HepG2 (cell line): ENCODE results near the gene ZNF230. TPM values are rescaled to one million over a fixed set of nuclear protein-coding genes. Genes with fewer than 3 reads are reported as not detected.

Source experiments
- ATAC-seq: fragments of 200-7000 bp; cut with Tn5 transposase; 3 replicates; pipeline ENCODE4 v1.9.1; 2020; ENCODE audit warnings: mild to moderate bottlenecking, moderate library complexity
- Bru-seq: library from RNA; stranded (reverse); fragments of 400-500 nt; gene quantifications from one replicate; lab custom pipeline; 2021; lab: Mats Ljungman, UMichigan
- BruChase-seq, 2 experiments: library from RNA; stranded (reverse); fragments of 400-500 nt; gene quantifications; one replicate each; lab custom pipeline; 2021; lab: Mats Ljungman, UMichigan
- BruUV-seq: library from RNA; stranded (reverse); fragments of 400-500 nt; replicated peaks from 2 replicates; lab custom pipeline; 2021; lab: Mats Ljungman, UMichigan
- CTCF ChIA-PET: fragments of 300-600 bp; formaldehyde crosslinking; extraction: SDS; loops from one replicate; lab custom pipeline; 2021; ENCODE audit warnings: low total read pairs, inconsistent platforms, low intra/inter-chr PET ratio; lab: Yijun Ruan, JAX
- POLR2A ChIA-PET: fragments of 350-600 bp; sonication (Branson Sonifier 250); formaldehyde crosslinking; loops from one replicate; lab custom pipeline; 2020; ENCODE audit warnings: antibody characterized with exemption, inconsistent platforms; lab: Yijun Ruan, JAX
- DNase-seq: peaks from one replicate; pipeline ENCODE4 v3.0.0-alpha.2; 2015; ENCODE audit warnings: low spot score
- FAIRE-seq: peaks from 3 replicates; lab custom pipeline; 2011; peaks lifted over from hg19 to GRCh38; lab: Jason Lieb, UNC
- H2AFZ ChIP-seq: one replicate; pipeline ENCODE4 v1.6.1; 2011; ENCODE audit warnings: low read length, inconsistent platforms
- H3K27ac ChIP-seq: fragments of 300-600 bp; 3 replicates; pipeline ENCODE4 v1.8.0; 2011; ENCODE audit warnings: mixed run types, mild to moderate bottlenecking, mixed read lengths, low read length, inconsistent platforms; ENCODE audit not compliant: insufficient read depth; ENCODE audit errors: extremely low read length
- H3K27me3 ChIP-seq, 2 experiments: fragments of 200-600 bp in 1 of 2; 2 replicates in 1 of 2; 3 replicates in 1 of 2; pipeline versions ENCODE4 v1.6.0 to v1.8.0; 2011; ENCODE audit warnings: low read length in 2 of 2, mild to moderate bottlenecking in 2 of 2, moderate library complexity in 2 of 2, inconsistent platforms in 1 of 2; ENCODE audit not compliant: insufficient read depth in 2 of 2, control insufficient read depth in 1 of 2
- H3K36me3 ChIP-seq, 2 experiments: fragments of 200-600 bp in 1 of 2; replicated peaks in 1 of 2; 2 replicates in 1 of 2; 3 replicates in 1 of 2; pipeline versions ENCODE4 v1.5.1 to v1.8.0; 2011; ENCODE audit warnings: low read length in 2 of 2, inconsistent platforms in 1 of 2; ENCODE audit not compliant: insufficient read depth in 2 of 2, control insufficient read depth in 1 of 2
- H3K4me1 ChIP-seq: 2 replicates; pipeline ENCODE4 v1.5.1; 2012; ENCODE audit warnings: low read length, inconsistent platforms; ENCODE audit not compliant: insufficient read depth
- H3K4me2 ChIP-seq: 2 replicates; pipeline ENCODE4 v1.6.0; 2011; ENCODE audit warnings: low read depth, low read length, inconsistent platforms
- H3K4me3 ChIP-seq, 3 experiments: fragments of 200-600 bp in 1 of 3; sonication (generic), shearing (Covaris generic) in 1 of 3; replicated peaks in 1 of 3; 2 replicates each; pipeline ENCODE4 v1.5.1; 2011 to 2016; ENCODE audit warnings: low read length in 3 of 3, inconsistent platforms in 2 of 3, low read depth in 2 of 3, mild to moderate bottlenecking in 2 of 3, control low read depth in 1 of 3, mixed read lengths in 1 of 3; ENCODE audit not compliant: insufficient read depth in 1 of 3
- H3K79me2 ChIP-seq: one replicate; pipeline ENCODE4 v1.6.1; 2011; ENCODE audit warnings: low read length, inconsistent platforms; ENCODE audit not compliant: insufficient read depth
- H3K9ac ChIP-seq: 2 replicates; pipeline ENCODE4 v1.6.0; 2011; ENCODE audit warnings: mild to moderate bottlenecking, low read depth, low read length, inconsistent platforms; ENCODE audit not compliant: insufficient read depth
- H3K9me3 ChIP-seq: 2 replicates; pipeline ENCODE4 v1.5.1; 2012; ENCODE audit warnings: mild to moderate bottlenecking, low read length
- H4K20me1 ChIP-seq: 2 replicates; pipeline ENCODE4 v1.6.0; 2011; ENCODE audit warnings: inconsistent platforms, mild to moderate bottlenecking, low read length, moderate library complexity; ENCODE audit not compliant: insufficient read depth
- BCL6 ChIP-seq: IDR thresholded peaks from 2 replicates; pipeline ENCODE4 v1.6.1; 2016; ENCODE audit warnings: missing genetic modification reagents, missing compliant biosample characterization
- CERS6 ChIP-seq: sonication (generic); formaldehyde crosslinking; IDR thresholded peaks from 2 replicates; pipeline ENCODE4 v1.5.0; 2020; ENCODE audit warnings: missing genetic modification reagents
- NFE2L2 ChIP-seq: fragments of 150-350 bp; IDR thresholded peaks from 2 replicates; pipeline ENCODE4 v1.6.1; 2014; ENCODE audit warnings: low read length
- SIN3A ChIP-seq: IDR thresholded peaks from 2 replicates; pipeline ENCODE4 v1.6.1; 2011; ENCODE audit warnings: low read depth, mild to moderate bottlenecking, control low read depth, low read length, borderline replicate concordance
- SMARCC2 ChIP-seq: fragments of 450-650 bp; IDR thresholded peaks from 2 replicates; pipeline ENCODE4 v1.6.1; 2017; ENCODE audit warnings: antibody characterized with exemption, mild to moderate bottlenecking
- SPEN ChIP-seq: sonication (generic); formaldehyde crosslinking; IDR thresholded peaks from 2 replicates; pipeline ENCODE4 v1.5.1; 2020; ENCODE audit warnings: low read depth, mild to moderate bottlenecking, missing genetic modification reagents
- UBTF ChIP-seq: sonication (generic); formaldehyde crosslinking; IDR thresholded peaks from 2 replicates; pipeline ENCODE4 v1.4.0; 2020; ENCODE audit warnings: mild to moderate bottlenecking, missing genetic modification reagents
- ZNF296 ChIP-seq: sonication (generic); formaldehyde crosslinking; conservative IDR thresholded peaks from 2 replicates; pipeline ENCODE4 v1.5.0; 2020; ENCODE audit warnings: mild to moderate bottlenecking, missing genetic modification reagents
- ZNF556 ChIP-seq: sonication (generic); formaldehyde crosslinking; IDR thresholded peaks from 2 replicates; pipeline ENCODE4 v1.4.0; 2020; ENCODE audit warnings: mild to moderate bottlenecking, missing genetic modification reagents, borderline replicate concordance
- ZNF766 ChIP-seq: sonication (generic); formaldehyde crosslinking; IDR thresholded peaks from 2 replicates; pipeline ENCODE4 v1.5.0; 2020; ENCODE audit warnings: missing genetic modification reagents, borderline replicate concordance
- ZNF792 ChIP-seq: IDR thresholded peaks from 2 replicates; pipeline ENCODE4 v1.6.1; 2016
- ZUFSP ChIP-seq: sonication (generic); formaldehyde crosslinking; IDR thresholded peaks from 2 replicates; pipeline ENCODE4 v1.9.0; 2021; ENCODE audit warnings: missing genetic modification reagents, mild to moderate bottlenecking, borderline replicate concordance
- WGBS: methylation state at CpG from one replicate; pipeline ENCODE4 v1.1.6; 2017; ENCODE audit warnings: low lambda C conversion rate; 5-methylcytosine and 5-hydroxymethylcytosine counted together
- in situ Hi-C: cut with HindIII; loops from 2 replicates; pipeline ENCODE4 v1.10.0; 2017; ENCODE audit warnings: low pct_unique_long_range_greater_than_20kb; ENCODE audit not compliant: extremely low pct_ligation_motif_present
- intact Hi-C: fragments of 100-400 bp; cut with micrococcal nuclease; formaldehyde crosslinking; loops from one replicate; pipeline ENCODE4 v1.10.0; 2022; ENCODE audit not compliant: unreplicated experiment
- long read RNA-seq, 2 experiments: library from RNA in 1 of 2; library from polyadenylated mRNA in 1 of 2; stranded (forward) in 1 of 2; unstranded in 1 of 2; transcript quantifications; one replicate each; pipeline ENCODE4 v2.0.0, GENCODE V29; 2019 to 2022
- polyA minus RNA-seq, 3 experiments: library from RNA; depleted of rRNA, polyadenylated mRNA; stranded (reverse); fragments of >200 nt; gene quantifications; 2 replicates each; pipeline ENCODE4 v1.2.3, GENCODE V29; 2011; ENCODE audit warnings: low replicate concordance in 1 of 3
- polyA plus RNA-seq, 8 experiments: library from polyadenylated mRNA; depleted of rRNA in 3 of 8; stranded (reverse) in 7 of 8; unstranded in 1 of 8; fragments of >200 nt; fragmentation: Illumina TruSeq in 4 of 8; extraction: Trizol in 4 of 8; gene quantifications; 2 replicates each; pipeline versions ENCODE4 v1.2.1 to v1.2.3, GENCODE V29; 2011 to 2016; ENCODE audit warnings: low read depth in 4 of 8, missing spikeins in 1 of 8, mixed read lengths in 1 of 8; ENCODE audit not compliant: insufficient read depth in 1 of 8
- total RNA-seq, 5 experiments: library from RNA; depleted of rRNA; stranded (reverse); fragments of >200 nt; fragmentation: Illumina TruSeq; extraction: Trizol; gene quantifications; 2 replicates each; pipeline ENCODE4 v1.2.3, GENCODE V29; 2016; ENCODE audit warnings: low read depth in 1 of 5

The ZNF230 gene
- total RNA-seq (2016; rRNA removed; fragmentation: Illumina TruSeq; extraction: Trizol) (5.5 and 6.0 TPM in 2 replicates), polyA plus RNA-seq (2011; rRNA removed) (2.4 TPM in 2 replicates), polyA minus RNA-seq (2011; rRNA and poly(A)+ RNA removed; ENCODE audit: low replicate concordance) (1.9 and 4.8 TPM in 2 replicates), Bru-seq, nascent RNA (percentile 59 among the genes with signal in this experiment), BruChase-seq, experiment 1, labeled RNA remaining after a 6-hour chase (percentile 59 among the genes with signal in this experiment), BruChase-seq, experiment 2, labeled RNA remaining after a 2-hour chase (percentile 60 among the genes with signal in this experiment)
- total RNA-seq (2016; cell fraction: cytosol; rRNA removed; fragmentation: Illumina TruSeq; extraction: Trizol; ENCODE audit: low read depth) = 1.1 and 1.6 TPM in 2 replicates
- total RNA-seq (2016; cell fraction: insoluble cytoplasmic fraction; rRNA removed; fragmentation: Illumina TruSeq; extraction: Trizol) = 4.5 and 5.1 TPM in 2 replicates
- total RNA-seq (2016; cell fraction: membrane; rRNA removed; fragmentation: Illumina TruSeq; extraction: Trizol) = 2.8 and 3.3 TPM in 2 replicates
- total RNA-seq (2016; cell fraction: nucleus; rRNA removed; fragmentation: Illumina TruSeq; extraction: Trizol) = 5.5 and 6.0 TPM in 2 replicates
- polyA plus RNA-seq (2011; cell fraction: cytosol; rRNA removed) = 0.86 and 1.4 TPM in 2 replicates
- polyA plus RNA-seq (2011; cell fraction: nucleus; rRNA removed) = 2.3 and 3.8 TPM in 2 replicates
- 1.7 and 2.8 TPM in 2 replicates for polyA plus RNA-seq (2012)
- polyA plus RNA-seq (2016; cell fraction: cytosol; fragmentation: Illumina TruSeq; extraction: Trizol; ENCODE audit: low read depth) = 0.20 and 0.24 TPM in 2 replicates
- 3.5 and 4.2 TPM in 2 replicates for polyA plus RNA-seq (2016; cell fraction: insoluble cytoplasmic fraction; fragmentation: Illumina TruSeq; extraction: Trizol; ENCODE audit: low read depth)
- polyA plus RNA-seq (2016; cell fraction: membrane; fragmentation: Illumina TruSeq; extraction: Trizol; ENCODE audit: low read depth) = 0.80 and 1.0 TPM in 2 replicates
- polyA plus RNA-seq (2016; cell fraction: nucleus; fragmentation: Illumina TruSeq; extraction: Trizol; ENCODE audit: insufficient read depth, low read depth) = 8.9 TPM in 2 replicates
- 1.1 and 2.4 TPM in 2 replicates for polyA minus RNA-seq (2011; cell fraction: cytosol; rRNA and poly(A)+ RNA removed)
- 4.6 and 5.7 TPM in 2 replicates for polyA minus RNA-seq (2011; cell fraction: nucleus; rRNA and poly(A)+ RNA removed)
- long read RNA-seq, experiment 1, full-length matches to known transcripts = 4 of 5 reads
- long read RNA-seq, experiment 1, partial matches to known transcripts = 0 of 5 reads
- long read RNA-seq, experiment 1, other reads (novel, unspliced or antisense) = 1 of 5 reads
- long read RNA-seq, experiment 2, full-length matches to known transcripts = 3 of 4 reads
- long read RNA-seq, experiment 2, partial matches to known transcripts = 0 of 4 reads
- long read RNA-seq, experiment 2, other reads (novel, unspliced or antisense) = 1 of 4 reads

- peak; percentile 96 for DNase-seq
- peak; percentile 98 for ATAC-seq
- Histone ChIP-seq H4K20me1 (no peaks in the 10 kb centered on the region), H3K36me3 (peaks cover 0 to 9% of the 10 kb centered on the region in 2 experiments; a peak in 1 of 5 replicates), H3K27me3 (no peaks in the 10 kb centered on the region; a peak in 1 of 5 replicates), H3K9ac (peak within 1 kb of the TSS; percentile 70), H3K4me1 (peaks cover 6% of the 10 kb centered on the region), H3K79me2 (peaks cover 2% of the 10 kb centered on the region), H3K9me3 (no peaks in the 10 kb centered on the region), H3K4me2 (peak within 1 kb of the TSS; percentile 80), H2AFZ (peak within 1 kb of the TSS; percentile 87), H3K4me3 (peak within 1 kb of the TSS; percentile 70 to 95 (median 81)), H3K27ac (peak within 1 kb of the TSS; percentile 60)
- WGBS = under 1% methylated on average over 36 of the region's 48 CpGs
- FAIRE-seq = peak; percentile 99
- POLR2A ChIA-PET = interaction anchor here (0.8 to 2.2 kb wide), 5 partner anchors 18 to 176 kb away, joined by 3 to 11 read pairs (median 6); partner anchors contain the start of genes ZNF223, ZNF226, ZNF283 and ZNF45
- CTCF ChIA-PET = no interaction called here
- intact Hi-C loops = loop anchor here (2.0 to 10.0 kb wide), 4 partner anchors 68 to 139 kb away; partner anchors contain the start of genes ZNF225, ZNF234, ZNF284 and ZNF45
- BruUV-seq = TSS peak; percentile 85
- in situ Hi-C loops = no loop called here
- no peak for TF ChIP-seq CERS6
- no peak for TF ChIP-seq SMARCC2
- TF ChIP-seq ZNF766 (CRISPR knock-in tag) = no peak
- peak; percentile 60; the same call in 1 of the 2 replicates for TF ChIP-seq ZNF556 (CRISPR knock-in tag)
- TF ChIP-seq ZUFSP (CRISPR knock-in tag) = no peak
- TF ChIP-seq NFE2L2 = no peak
- no peak for TF ChIP-seq BCL6
- TF ChIP-seq ZNF792 = 0 out of 2 replicates have a peak, but pooled peaks have one; percentile 13
- TF ChIP-seq SPEN (CRISPR knock-in tag) = peak; percentile 94
- TF ChIP-seq ZNF296 = no peak
- peak; percentile 84 for TF ChIP-seq SIN3A
- peak; percentile 59 for TF ChIP-seq UBTF (CRISPR knock-in tag)
Measured at GRCh38 chr19:44002566-44003460, at the start of gene ZNF230. Gene ZNF230, plus strand, starts transcription at chr19:44002957. Its CDS starts 4,122 bp downstream, at chr19:44007079.
